SK-N-SH (cell line): Measurements from ENCODE around the gene CBFA2T3.

Source experiments
- CHD2 ChIP-seq: fragments of 150-350 bp; IDR thresholded peaks from 2 replicates; pipeline ENCODE4 v1.6.1; 2018; ENCODE audit warnings: low read length; ENCODE audit not compliant: partially characterized antibody
- EP300 ChIP-seq, 2 experiments: IDR thresholded peaks; 2 replicates each; pipeline versions ENCODE4 v1.4.0 to v1.6.1; 2012; ENCODE audit warnings: borderline replicate concordance in 1 of 2, low read depth in 1 of 2, low read length in 1 of 2
- FOXM1 ChIP-seq: IDR thresholded peaks from 2 replicates; pipeline ENCODE4 v1.4.0; 2012; ENCODE audit warnings: low read depth, mild to moderate bottlenecking
- NRF1 ChIP-seq: IDR thresholded peaks from 2 replicates; pipeline ENCODE4 v1.6.1; 2012; ENCODE audit warnings: low read depth, mild to moderate bottlenecking, low read length
- POLR2AphosphoS5 ChIP-seq: IDR thresholded peaks from 2 replicates; pipeline ENCODE4 v1.6.1; 2012; ENCODE audit warnings: low read depth, low read length
- RCOR1 ChIP-seq: fragments of 150-350 bp; IDR thresholded peaks from 2 replicates; pipeline ENCODE4 v1.6.1; 2017; ENCODE audit warnings: antibody characterized with exemption, low read length
- TEAD4 ChIP-seq: IDR thresholded peaks from 2 replicates; pipeline ENCODE4 v1.4.0; 2012; ENCODE audit warnings: mild to moderate bottlenecking, borderline replicate concordance; ENCODE audit not compliant: insufficient read depth
- TF ChIP-seq, protein P1 (sequence below): IDR thresholded peaks from 2 replicates; pipeline ENCODE4 v1.4.0; 2012; ENCODE audit warnings: low read depth, borderline replicate concordance
- TF ChIP-seq, protein P2 (sequence below): fragments of 200-600 bp; sonication (generic); IDR thresholded peaks from 2 replicates; pipeline ENCODE4 v1.6.1; 2017; ENCODE audit warnings: antibody characterized with exemption, mild to moderate bottlenecking, moderate library complexity
- TF ChIP-seq, protein P3 (sequence below): IDR thresholded peaks from 2 replicates; pipeline ENCODE4 v1.4.0; 2012; ENCODE audit warnings: low read depth
- TF ChIP-seq, protein P4 (sequence below): IDR thresholded peaks from 2 replicates; pipeline ENCODE4 v1.6.1; 2012; ENCODE audit warnings: mild to moderate bottlenecking, low read depth, low read length, moderate library complexity

DNA sequence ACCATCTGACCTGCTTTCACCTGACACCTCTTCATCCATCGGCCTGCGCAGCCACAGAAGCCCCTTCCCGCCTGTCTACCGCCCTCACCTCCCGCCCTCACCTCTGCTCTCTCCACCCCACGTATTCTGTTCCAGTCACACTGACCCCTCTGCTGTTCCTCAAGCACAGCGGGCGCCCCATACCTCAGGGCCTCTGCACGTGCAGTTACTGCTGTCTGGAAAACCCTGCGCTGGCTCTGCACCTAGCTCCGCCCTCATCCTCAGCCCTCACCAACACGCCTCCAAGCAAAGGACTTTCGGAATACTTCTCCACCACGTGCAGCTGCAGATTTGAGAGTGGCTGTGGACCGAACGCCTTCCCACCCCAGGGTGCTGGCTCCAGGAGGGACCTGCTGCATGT lies 85.9 kb downstream of the CBFA2T3 start:
- TF ChIP-seq, protein P1, sequence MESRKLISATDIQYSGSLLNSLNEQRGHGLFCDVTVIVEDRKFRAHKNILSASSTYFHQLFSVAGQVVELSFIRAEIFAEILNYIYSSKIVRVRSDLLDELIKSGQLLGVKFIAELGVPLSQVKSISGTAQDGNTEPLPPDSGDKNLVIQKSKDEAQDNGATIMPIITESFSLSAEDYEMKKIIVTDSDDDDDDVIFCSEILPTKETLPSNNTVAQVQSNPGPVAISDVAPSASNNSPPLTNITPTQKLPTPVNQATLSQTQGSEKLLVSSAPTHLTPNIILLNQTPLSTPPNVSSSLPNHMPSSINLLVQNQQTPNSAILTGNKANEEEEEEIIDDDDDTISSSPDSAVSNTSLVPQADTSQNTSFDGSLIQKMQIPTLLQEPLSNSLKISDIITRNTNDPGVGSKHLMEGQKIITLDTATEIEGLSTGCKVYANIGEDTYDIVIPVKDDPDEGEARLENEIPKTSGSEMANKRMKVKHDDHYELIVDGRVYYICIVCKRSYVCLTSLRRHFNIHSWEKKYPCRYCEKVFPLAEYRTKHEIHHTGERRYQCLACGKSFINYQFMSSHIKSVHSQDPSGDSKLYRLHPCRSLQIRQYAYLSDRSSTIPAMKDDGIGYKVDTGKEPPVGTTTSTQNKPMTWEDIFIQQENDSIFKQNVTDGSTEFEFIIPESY: no peak
- TF ChIP-seq, protein P2, sequence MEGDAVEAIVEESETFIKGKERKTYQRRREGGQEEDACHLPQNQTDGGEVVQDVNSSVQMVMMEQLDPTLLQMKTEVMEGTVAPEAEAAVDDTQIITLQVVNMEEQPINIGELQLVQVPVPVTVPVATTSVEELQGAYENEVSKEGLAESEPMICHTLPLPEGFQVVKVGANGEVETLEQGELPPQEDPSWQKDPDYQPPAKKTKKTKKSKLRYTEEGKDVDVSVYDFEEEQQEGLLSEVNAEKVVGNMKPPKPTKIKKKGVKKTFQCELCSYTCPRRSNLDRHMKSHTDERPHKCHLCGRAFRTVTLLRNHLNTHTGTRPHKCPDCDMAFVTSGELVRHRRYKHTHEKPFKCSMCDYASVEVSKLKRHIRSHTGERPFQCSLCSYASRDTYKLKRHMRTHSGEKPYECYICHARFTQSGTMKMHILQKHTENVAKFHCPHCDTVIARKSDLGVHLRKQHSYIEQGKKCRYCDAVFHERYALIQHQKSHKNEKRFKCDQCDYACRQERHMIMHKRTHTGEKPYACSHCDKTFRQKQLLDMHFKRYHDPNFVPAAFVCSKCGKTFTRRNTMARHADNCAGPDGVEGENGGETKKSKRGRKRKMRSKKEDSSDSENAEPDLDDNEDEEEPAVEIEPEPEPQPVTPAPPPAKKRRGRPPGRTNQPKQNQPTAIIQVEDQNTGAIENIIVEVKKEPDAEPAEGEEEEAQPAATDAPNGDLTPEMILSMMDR: no peak
- TF ChIP-seq CHD2 (no peak), TEAD4 (no peak), EP300 (IDR thresholded peaks at IDR 0.05; ENCODE audit: borderline replicate concordance in 1 of 2, low read depth in 1 of 2, low read length in 1 of 2) (no peak), NRF1 (no peak), FOXM1 (no peak), RCOR1 (no peak), POLR2AphosphoS5 (no peak)
- TF ChIP-seq, protein P3, sequence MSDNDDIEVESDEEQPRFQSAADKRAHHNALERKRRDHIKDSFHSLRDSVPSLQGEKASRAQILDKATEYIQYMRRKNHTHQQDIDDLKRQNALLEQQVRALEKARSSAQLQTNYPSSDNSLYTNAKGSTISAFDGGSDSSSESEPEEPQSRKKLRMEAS: no peak
- TF ChIP-seq, protein P4, sequence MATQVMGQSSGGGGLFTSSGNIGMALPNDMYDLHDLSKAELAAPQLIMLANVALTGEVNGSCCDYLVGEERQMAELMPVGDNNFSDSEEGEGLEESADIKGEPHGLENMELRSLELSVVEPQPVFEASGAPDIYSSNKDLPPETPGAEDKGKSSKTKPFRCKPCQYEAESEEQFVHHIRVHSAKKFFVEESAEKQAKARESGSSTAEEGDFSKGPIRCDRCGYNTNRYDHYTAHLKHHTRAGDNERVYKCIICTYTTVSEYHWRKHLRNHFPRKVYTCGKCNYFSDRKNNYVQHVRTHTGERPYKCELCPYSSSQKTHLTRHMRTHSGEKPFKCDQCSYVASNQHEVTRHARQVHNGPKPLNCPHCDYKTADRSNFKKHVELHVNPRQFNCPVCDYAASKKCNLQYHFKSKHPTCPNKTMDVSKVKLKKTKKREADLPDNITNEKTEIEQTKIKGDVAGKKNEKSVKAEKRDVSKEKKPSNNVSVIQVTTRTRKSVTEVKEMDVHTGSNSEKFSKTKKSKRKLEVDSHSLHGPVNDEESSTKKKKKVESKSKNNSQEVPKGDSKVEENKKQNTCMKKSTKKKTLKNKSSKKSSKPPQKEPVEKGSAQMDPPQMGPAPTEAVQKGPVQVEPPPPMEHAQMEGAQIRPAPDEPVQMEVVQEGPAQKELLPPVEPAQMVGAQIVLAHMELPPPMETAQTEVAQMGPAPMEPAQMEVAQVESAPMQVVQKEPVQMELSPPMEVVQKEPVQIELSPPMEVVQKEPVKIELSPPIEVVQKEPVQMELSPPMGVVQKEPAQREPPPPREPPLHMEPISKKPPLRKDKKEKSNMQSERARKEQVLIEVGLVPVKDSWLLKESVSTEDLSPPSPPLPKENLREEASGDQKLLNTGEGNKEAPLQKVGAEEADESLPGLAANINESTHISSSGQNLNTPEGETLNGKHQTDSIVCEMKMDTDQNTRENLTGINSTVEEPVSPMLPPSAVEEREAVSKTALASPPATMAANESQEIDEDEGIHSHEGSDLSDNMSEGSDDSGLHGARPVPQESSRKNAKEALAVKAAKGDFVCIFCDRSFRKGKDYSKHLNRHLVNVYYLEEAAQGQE: no peak
